HG03469 (cell line): ENCODE data around the gene OMA1.
A peak's percentile ranks its signal among the peaks of the same experiment; 100 is the strongest.
"Not testable (repeated sequence)": the region's sequence is repeated elsewhere in the genome, so short reads cannot be mapped to it uniquely, and the experiment has no call there.

Experiments
- ATAC-seq: cut with Tn5 transposase; IDR thresholded peaks from one replicate; pipeline ENCODE4 v1.9.1; 2021; ENCODE audit warnings: mild to moderate bottlenecking, moderate library complexity, moderate number of reproducible peaks; ENCODE audit not compliant: unreplicated experiment

OMA1 gene

GRCh38 chr1:58546520-58547308 lies at the start of gene OMA1:
TSS of gene OMA1 (minus strand) at chr1:58546726. CDS start at chr1:58539294, 7,432 bp downstream.
- peak; percentile 94 for ATAC-seq

GRCh38 chr1:58594546-58594945 lies 48.0 kb upstream of the OMA1 start:
- no peak for ATAC-seq

DNA sequence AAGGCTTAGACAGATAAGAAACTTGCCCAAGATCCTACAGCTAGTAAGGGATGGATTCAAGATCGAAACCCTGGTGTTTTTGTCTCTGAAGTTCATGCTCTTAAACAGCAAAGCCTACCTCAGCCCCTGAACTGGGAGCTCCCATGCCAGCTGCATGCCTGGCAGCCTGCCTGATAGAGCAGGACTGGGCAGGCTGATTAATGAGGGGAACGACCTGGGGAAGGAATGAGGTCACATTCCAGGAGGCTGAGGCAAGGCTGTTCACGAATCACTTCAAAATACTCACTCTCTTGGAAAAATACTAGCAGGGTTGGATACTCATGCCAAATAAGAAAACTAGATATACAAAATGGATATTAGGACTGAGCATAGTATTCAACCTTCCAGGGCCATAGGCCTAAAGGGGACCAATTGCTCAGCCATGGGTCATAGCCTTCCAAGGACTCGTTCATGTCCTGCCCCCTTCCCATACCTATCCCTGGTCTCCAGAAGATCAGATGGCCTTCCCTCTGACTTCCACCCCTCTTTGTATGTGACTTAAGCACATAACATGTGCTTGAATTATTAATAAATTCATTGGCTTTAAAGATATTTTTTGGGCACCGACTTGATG lies 46.1 kb upstream of the OMA1 start:
- no peak for ATAC-seq

GRCh38 chr1:58591806-58592205 lies 45.3 kb upstream of the OMA1 start:
- ATAC-seq = no peak

GRCh38 chr1:58590019-58590418 lies 43.5 kb upstream of the OMA1 start:
- ATAC-seq = no peak

DNA sequence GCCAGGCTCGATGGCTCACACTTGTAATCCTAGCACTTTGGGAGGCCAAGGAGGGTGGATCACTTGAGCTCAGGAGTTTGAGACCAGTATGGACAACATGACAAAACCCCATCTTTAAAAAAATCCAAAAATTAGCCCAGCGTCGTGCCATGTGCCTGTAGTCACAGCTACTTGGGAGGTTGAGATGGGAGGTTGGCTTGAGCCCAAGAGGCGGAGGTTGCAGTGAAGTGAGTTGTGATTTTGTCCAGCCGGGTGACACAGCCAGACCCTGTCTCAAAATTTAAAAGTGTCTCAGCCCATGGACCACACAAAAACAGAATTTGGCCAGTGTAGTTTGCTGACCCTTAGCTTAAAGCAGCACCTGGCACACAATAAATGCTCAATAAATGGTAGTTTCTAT lies 41.9 kb upstream of the OMA1 start:
- no peak for ATAC-seq

GRCh38 chr1:58587667-58588066 lies 41.1 kb upstream of the OMA1 start:
- no peak for ATAC-seq

- ATAC-seq = no peak
These were observed 39.7 kb upstream of the OMA1 start for GRCh38 chr1:58586271-58586670.

GRCh38 chr1:58585581-58586151 lies 39.1 kb upstream of the OMA1 start:
- ATAC-seq = no peak

- no peak for ATAC-seq
These were observed 38.6 kb upstream of the OMA1 start for GRCh38 chr1:58585166-58585565.

- peak; percentile 59 for ATAC-seq
These were observed 37.8 kb upstream of the OMA1 start for GRCh38 chr1:58584082-58584895.

GRCh38 chr1:58583496-58583895 lies 37.0 kb upstream of the OMA1 start:
- ATAC-seq = no peak

GRCh38 chr1:58582143-58582542 lies 35.6 kb upstream of the OMA1 start:
- ATAC-seq = not testable (repeated sequence)

GRCh38 chr1:58581641-58582040 lies 35.1 kb upstream of the OMA1 start:
- no peak for ATAC-seq

GRCh38 chr1:58580186-58580585 lies 33.7 kb upstream of the OMA1 start:
- ATAC-seq = no peak

DNA sequence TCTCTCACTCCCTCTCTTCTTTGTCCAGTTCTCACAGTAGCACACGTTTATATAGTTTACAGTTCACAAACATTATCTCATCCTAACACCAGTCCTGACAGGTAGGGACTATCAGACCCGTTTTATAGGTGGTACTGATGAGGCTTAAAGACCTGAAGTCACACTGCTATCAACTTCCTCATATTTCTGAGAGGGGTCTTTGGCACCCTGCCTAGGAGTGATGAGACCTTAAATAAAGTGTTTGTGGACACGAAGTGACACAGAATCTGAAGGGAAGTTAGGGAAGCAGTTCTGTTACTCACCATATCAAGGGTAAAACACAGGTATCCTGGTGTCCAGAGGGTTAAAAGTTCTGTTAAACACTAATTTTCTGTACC lies 31.1 kb upstream of the OMA1 start:
- no peak for ATAC-seq

GRCh38 chr1:58576727-58577653 lies 30.5 kb upstream of the OMA1 start, which contains the start of gene TACSTD2:
TSS of gene TACSTD2 (minus strand) at chr1:58577252. CDS start at chr1:58577156, 96 bp downstream.
- no peak for ATAC-seq

- no peak for ATAC-seq
These were observed 29.8 kb upstream of the OMA1 start for GRCh38 chr1:58576325-58576726.

GRCh38 chr1:58575551-58576324 lies 29.2 kb upstream of the OMA1 start:
- no peak for ATAC-seq
